GM20431 (cell line): ENCODE data around the gene AMZ2.
"Not testable (repeated sequence)": the region's sequence is repeated elsewhere in the genome, so short reads cannot be mapped to it uniquely, and the experiment has no call there.

Experiments used
- in situ Hi-C: fragments of 300-500 bp; cut with MseI, MboI; formaldehyde crosslinking; loops from one replicate; pipeline ENCODE4 v1.15.0; 2020; ENCODE audit warnings: low sequenced_read_pairs; ENCODE audit not compliant: unreplicated experiment

The AMZ2 gene

GRCh38 chr17:68248199-68248825 is 469 bp downstream of the AMZ2 start:
- in situ Hi-C loops: no loop called here

- in situ Hi-C loops: no loop called here
Measured at GRCh38 chr17:68248891-68249290, 1.0 kb downstream of the AMZ2 start.

- in situ Hi-C loops: no loop called here
Measured at GRCh38 chr17:68249354-68249765, 1.5 kb downstream of the AMZ2 start.

- in situ Hi-C loops: not testable (repeated sequence)
Measured at GRCh38 chr17:68253426-68253825, 5.6 kb downstream of the AMZ2 start.

GRCh38 chr17:68255151-68255550 is 7.3 kb downstream of the AMZ2 start:
- in situ Hi-C loops: no loop called here

- in situ Hi-C loops: no loop called here
Measured at GRCh38 chr17:68255731-68256538, 8.1 kb downstream of the AMZ2 start.

GRCh38 chr17:68256701-68257100 is 8.9 kb downstream of the AMZ2 start:
- in situ Hi-C loops: not testable (repeated sequence)

GRCh38 chr17:68257934-68258333 is 10.1 kb downstream of the AMZ2 start:
- in situ Hi-C loops: no loop called here

GRCh38 chr17:68258890-68259647 is 11.2 kb downstream of the AMZ2 start:
- in situ Hi-C loops: not testable (repeated sequence)

GRCh38 chr17:68259648-68259951 is 11.8 kb downstream of the AMZ2 start:
- in situ Hi-C loops: not testable (repeated sequence)

- in situ Hi-C loops: loop anchor here (10.0 kb wide), 1 partner anchor 175 kb away; no protein-coding TSS in a partner anchor
Measured at GRCh38 chr17:68260051-68260762, 12.4 kb downstream of the AMZ2 start.

- in situ Hi-C loops: loop anchor here (10.0 kb wide), 1 partner anchor 172 kb away; no protein-coding TSS in a partner anchor
Measured at GRCh38 chr17:68262467-68262866, 14.6 kb downstream of the AMZ2 start.

GRCh38 chr17:68263101-68263681 is 15.3 kb downstream of the AMZ2 start:
- in situ Hi-C loops: loop anchor here (10.0 kb wide), 1 partner anchor 172 kb away; no protein-coding TSS in a partner anchor

- in situ Hi-C loops: loop anchor here (10.0 kb wide), 1 partner anchor 169 kb away; no protein-coding TSS in a partner anchor
Measured at GRCh38 chr17:68265833-68266232, 18.0 kb downstream of the AMZ2 start.

GRCh38 chr17:68273722-68274121 is 25.9 kb downstream of the AMZ2 start:
- in situ Hi-C loops: no loop called here

- in situ Hi-C loops: not testable (repeated sequence)
Measured at GRCh38 chr17:68276339-68276738, 28.5 kb downstream of the AMZ2 start.

- in situ Hi-C loops: no loop called here
Measured at GRCh38 chr17:68277807-68278206, 30.0 kb downstream of the AMZ2 start.

- in situ Hi-C loops: not testable (repeated sequence)
Measured at GRCh38 chr17:68281965-68282364, 34.1 kb downstream of the AMZ2 start.

GRCh38 chr17:68288375-68288774 is 40.5 kb downstream of the AMZ2 start:
- in situ Hi-C loops: no loop called here

- in situ Hi-C loops: no loop called here
Measured at GRCh38 chr17:68288804-68289203, 41.0 kb downstream of the AMZ2 start.
